Fibroblast of skin of scalp (primary cell): ENCODE results near the gene C1QTNF7.

Source experiments
- DNase-seq: peaks from one replicate; pipeline ENCODE4 v3.0.0-alpha.2; 2013

Gene C1QTNF7

GRCh38 chr4:15414551-15415091 lies 13.2 kb upstream of the C1QTNF7 start:
- DNase-seq: peak; percentile 80

DNA sequence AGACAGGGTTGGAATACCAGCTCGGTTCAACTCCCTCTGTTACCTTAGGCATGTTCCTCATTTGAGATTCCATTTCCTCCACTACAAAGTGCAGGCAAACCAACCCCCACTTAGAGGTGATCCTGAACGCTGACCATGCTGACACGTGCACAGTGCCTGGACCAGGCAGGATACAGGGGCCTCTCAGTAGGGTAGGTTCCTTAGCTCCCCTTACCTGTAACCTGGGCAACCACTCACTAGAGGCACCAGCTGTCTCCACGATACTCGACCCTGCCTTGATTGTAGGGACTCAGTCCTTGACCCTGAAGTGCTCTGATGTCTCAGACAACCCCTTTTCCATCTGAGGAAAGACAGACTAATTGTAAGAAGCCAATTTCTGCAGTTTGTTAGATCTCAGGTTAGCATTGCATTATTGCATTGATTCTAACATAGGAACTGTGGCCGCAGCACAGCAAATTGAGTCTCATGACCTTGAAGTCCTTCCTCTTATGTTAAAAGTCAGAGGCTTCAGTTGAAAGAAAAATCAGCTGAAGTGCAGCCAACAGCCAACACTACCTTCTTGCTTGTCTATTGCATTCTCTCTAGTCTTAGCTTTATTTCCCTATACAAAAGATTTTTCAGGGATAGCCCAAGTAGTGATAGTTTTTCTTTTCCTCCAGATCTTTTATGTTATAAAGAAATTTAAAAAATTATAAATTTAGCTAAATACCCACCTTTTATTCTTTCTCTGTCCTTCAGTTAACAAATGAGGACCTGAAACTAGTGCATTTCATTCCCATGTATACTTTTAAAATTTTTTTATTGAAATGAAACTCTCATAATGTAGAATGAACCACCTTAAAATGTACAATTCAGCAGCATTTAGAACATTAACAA lies 11.2 kb upstream of the C1QTNF7 start:
- DNase-seq: no peak

DNA sequence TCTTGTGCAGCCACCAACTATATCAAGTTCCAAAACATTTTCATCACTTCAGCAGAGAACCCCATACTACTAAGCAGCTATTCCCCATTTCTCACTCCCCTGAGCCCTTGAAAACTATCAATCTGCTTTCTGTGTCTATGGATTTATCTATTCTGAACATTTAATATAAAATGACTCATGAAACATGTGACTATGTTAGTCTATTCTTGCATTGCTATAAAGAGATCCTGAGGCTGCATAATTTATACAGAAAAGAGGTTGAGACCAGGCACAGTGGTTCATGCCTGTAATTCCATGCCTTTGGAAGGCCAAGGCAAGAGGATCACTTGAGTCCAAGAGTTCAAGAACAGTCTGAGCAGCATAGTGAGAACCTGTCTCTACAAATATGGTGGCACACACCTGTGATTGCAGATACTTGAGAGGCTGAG lies 10.6 kb upstream of the C1QTNF7 start:
- DNase-seq: no peak

DNA sequence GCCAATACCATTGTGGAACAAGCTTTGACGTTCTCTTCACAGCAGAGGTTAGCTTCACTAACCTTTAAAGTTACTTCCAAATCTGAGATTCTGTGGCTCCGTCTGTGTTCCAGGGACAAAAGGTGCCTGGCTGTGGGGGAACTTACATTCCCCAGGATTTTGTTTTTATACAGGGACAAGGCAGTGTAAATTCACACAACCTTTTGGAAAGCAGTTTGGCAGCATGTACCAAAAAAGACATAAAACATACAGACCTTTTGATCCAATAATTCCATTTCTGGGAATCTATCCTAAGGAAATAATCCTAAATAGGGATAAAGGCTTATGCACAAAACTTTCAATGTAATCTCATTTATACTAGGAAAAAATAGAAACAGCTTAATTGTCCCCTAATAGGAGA lies 8.9 kb upstream of the C1QTNF7 start:
- no peak for DNase-seq

- DNase-seq: peak; percentile 75
Measured at GRCh38 chr4:15420642-15421041, 7.2 kb upstream of the C1QTNF7 start.

GRCh38 chr4:15423285-15423711 lies 4.5 kb upstream of the C1QTNF7 start:
- no peak for DNase-seq

- DNase-seq: no peak
Measured at GRCh38 chr4:15425520-15425919, 2.3 kb upstream of the C1QTNF7 start.

DNA sequence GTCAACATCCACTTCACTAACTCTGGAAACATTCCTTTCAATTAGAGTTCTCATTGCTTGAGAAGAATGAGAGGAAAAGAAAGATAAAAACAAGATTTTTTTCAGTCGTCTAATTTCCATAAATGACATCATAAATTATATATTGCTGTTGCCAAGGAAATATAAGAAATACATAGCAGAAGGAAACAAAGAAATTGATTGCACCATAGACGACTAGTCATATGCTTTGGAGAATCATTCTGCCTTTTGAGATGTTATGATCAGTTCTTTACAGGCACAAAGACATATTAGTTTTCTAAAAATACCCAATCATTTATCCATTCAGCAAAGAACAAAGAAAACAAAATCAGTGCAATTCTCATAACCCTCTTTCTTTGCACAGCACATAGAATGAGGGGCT lies 672 bp upstream of the C1QTNF7 start:
- no peak for DNase-seq

- DNase-seq: no peak
Measured at GRCh38 chr4:15428611-15429010, 778 bp downstream of the C1QTNF7 start.

GRCh38 chr4:15434091-15434490 lies 6.3 kb downstream of the C1QTNF7 start:
- peak; percentile 20 for DNase-seq

GRCh38 chr4:15434676-15435075 lies 6.8 kb downstream of the C1QTNF7 start:
- DNase-seq: no peak

GRCh38 chr4:15436513-15436912 lies 8.7 kb downstream of the C1QTNF7 start:
- DNase-seq: peak; percentile 69

DNA sequence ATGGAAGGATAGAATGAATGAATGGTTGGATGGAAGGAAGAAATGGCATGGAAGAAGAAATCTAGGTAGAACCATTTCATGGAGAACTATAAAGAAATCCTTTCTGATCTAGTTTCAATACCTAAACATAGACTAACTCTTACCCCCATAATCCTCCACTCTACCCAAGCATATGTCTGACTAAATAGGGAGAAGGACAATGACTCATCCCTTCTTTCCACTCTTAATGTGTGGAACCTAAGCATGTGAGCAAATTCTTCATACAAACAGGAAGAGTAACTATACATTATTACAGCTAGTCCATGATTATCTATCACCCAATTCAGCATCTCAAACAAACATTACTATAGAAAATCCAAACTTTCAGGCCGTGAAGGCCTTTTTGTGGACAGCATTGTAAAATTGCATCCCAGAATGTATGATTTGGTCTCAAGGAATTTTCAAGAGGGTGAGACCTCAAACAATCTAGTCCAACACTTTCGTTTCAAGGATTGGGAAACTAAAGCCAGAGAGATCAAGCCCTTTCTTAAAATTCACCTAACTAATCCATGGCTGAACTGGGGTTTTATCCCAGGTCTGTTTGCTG lies 11.2 kb downstream of the C1QTNF7 start:
- DNase-seq: peak; percentile 48

GRCh38 chr4:15443371-15444160 lies 15.7 kb downstream of the C1QTNF7 start:
- DNase-seq: no peak

DNA sequence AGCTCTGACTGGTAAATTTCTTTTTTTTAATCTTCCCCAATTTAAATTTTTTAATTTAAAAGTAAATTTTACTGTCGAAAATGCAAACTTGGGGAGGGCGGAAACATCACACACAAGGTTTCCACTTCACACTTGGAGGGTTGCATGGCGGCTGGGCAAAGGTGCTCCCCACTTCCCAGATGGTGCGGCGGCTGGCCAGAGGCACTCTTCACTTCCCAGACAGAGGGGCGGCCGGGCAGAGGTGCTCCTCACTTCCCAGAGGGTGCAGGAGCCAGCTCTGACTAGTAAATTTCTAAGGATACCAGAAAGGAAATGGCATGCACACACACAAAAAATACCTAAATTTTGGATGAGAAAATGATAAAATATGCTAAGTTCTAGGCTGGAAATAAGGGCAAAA lies 16.4 kb downstream of the C1QTNF7 start:
- no peak for DNase-seq

DNA sequence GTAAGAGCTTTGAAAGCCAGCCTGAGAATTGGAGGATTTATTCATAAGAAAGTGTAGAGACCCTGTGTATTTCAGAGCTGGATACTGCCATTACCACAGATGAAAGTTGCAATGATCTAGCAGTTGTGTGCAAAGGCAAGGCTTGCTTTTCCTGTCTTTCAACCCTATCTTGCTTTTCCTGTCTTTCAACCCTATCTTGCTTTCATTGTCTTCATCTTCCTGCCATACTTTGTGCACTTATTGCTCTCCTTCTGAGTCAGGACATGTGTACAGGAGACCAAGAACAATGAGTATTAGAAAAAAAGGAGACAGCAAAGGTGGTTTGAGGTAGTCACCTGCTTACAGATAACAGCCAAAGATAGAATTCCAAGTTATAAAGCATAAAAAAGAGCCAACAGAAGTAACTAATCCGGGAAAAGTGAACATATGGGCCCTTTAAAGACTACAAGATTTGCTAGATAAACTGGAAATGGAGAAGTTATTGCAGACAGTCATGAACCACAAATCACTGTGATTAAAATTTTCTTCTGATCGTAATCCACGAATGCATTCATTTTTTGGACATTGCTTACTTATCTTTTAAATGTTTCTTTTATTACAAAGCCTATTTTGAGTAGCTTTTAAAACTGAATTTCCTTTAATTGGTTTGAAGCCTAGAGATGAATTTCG lies 17.2 kb downstream of the C1QTNF7 start:
- DNase-seq: no peak

DNA sequence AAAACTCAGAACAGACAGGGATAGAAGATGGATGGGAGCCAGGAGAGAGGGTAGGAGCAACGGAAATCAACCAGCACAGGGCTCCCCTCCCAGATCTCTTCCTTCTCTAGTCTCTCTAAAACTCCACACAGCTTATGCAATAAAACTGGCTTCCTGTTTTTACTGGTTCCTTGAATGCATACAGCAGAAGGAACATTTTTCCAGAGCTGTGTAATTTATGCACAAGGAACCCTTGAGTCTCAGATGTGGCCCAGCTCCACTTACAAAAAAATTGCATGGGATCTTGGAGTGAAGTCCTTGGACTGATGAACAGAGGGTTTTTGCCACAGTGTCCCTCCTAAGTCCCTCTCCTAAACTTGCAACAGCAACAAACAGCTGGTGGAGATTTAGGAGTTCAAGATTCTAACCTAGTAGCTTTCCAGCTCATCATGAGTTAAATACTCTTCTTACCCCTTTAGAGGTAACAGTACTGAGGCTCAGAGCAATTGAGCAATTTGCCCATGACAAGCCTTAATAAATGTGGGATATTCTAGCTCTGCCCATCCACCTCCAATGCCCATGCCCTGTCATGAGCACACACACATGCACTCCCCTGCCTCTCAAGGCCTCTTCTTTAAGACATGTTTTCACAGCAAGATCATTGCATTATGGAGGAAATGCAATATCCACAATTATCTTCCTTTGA lies 23.5 kb downstream of the C1QTNF7 start:
- DNase-seq: peak; percentile 77

DNA sequence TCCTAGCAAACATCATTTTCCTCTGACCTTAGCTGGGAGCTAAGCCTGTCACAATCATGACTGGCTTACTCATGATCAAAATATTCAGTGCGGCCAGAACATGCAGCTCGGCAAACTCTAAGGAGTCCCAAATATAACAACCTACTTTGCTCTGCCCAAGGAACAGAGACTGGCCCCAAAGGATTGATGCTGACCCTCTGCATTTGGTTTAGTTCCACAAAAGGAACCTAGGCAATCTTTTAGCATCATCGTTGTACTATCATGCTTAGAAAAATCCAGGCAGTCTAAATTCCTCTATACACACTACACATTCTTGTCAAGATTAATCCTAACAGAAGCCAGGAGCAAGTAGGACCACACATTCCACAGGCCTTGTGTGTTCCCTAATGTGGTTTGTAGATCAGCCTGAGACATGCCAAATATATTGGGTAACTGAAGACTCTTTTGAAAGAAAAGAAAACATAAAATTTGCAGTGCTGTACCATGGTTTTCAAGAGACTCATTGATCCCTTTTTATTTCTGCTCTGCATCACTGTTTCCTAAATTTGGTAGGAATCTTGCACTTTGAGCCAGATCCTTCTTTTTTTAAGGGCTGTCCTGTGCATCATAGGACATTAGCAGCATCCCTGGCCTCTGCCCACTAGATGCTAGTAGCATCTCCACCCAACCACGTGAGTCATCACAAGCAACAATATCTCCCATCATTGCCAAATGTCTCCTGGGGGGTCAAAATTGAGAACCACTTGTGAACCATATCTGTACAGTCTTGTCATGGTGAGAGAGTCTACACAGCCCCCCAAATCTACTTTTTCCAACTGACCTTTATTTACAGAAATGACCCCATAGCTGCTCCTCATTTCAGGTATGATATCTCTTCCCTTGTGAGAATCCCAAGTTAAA lies 24.3 kb downstream of the C1QTNF7 start:
- peak; percentile 98 for DNase-seq

- peak; percentile 83 for DNase-seq
Measured at GRCh38 chr4:15455290-15455689, 27.5 kb downstream of the C1QTNF7 start.

DNA sequence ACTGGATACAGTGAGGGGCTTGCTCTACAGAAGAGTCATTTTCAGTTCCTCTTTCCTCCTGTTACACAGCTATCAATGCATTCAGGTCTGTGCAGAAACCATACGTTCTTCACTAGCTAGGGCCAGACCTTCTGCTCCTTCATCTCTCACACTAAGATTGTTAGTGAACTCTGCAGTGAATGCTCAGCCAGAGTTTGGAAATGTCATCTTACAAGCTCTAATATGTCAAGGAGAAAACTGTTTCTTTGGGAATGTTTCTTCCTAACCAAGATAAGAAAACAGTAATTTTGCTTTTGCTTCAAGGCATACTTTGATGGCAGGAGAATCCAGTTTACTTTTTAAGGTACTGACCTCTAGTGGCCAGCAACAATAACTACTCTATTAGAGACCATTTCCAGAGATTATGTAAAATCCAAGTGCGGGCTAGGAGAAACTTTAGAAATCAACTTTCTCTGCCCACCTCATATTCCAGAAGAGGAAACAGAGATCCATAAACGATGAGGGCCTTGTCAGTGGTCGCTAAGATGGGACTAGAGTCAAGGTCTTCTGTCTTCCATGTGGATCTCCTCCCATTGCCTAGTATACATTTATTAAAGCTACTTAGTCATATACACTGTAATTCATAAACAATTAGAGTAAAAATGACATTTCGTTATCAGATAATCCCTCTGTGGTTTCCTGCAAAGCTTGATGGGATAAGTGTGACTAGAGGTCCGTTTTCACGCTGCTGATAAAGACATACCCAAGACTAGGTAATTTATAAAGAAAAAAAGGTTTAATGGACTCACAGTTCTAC lies 29.8 kb downstream of the C1QTNF7 start:
- peak; percentile 69 for DNase-seq
